OCI-LY1 (cell line): ENCODE data around the gene LRFN2.

Experiments used
- H2AFZ ChIP-seq: fragments of 200-600 bp; sonication (generic), shearing (Covaris generic); 2 replicates; pipeline ENCODE4 v1.6.0; 2014; ENCODE audit warnings: antibody characterized with exemption, mild to moderate bottlenecking, low read length
- H3F3A ChIP-seq: fragments of 200-600 bp; sonication (generic), shearing (Covaris generic); 2 replicates; pipeline ENCODE4 v1.6.0; 2014; ENCODE audit warnings: mild to moderate bottlenecking, antibody characterized with exemption, low read length, moderate library complexity; ENCODE audit not compliant: insufficient read depth
- H3K27ac ChIP-seq: fragments of 200-600 bp; sonication (generic); 2 replicates; pipeline ENCODE4 v1.5.1; 2014; ENCODE audit warnings: low read length, mixed run types, mild to moderate bottlenecking, low read depth; ENCODE audit not compliant: poor library complexity, severe bottlenecking
- H3K27me3 ChIP-seq: fragments of 200-600 bp; sonication (generic); 2 replicates; pipeline ENCODE4 v1.6.0; 2014; ENCODE audit warnings: antibody characterized with exemption, mild to moderate bottlenecking, low read length, moderate library complexity; ENCODE audit not compliant: insufficient read depth
- H3K36me3 ChIP-seq: fragments of 200-600 bp; sonication (generic); 2 replicates; pipeline ENCODE4 v1.6.1; 2014; ENCODE audit warnings: mild to moderate bottlenecking, antibody characterized with exemption, low read length, moderate library complexity, mixed read lengths; ENCODE audit not compliant: insufficient read depth
- H3K4me1 ChIP-seq: fragments of 200-600 bp; sonication (generic); 2 replicates; pipeline ENCODE4 v1.5.1; 2014; ENCODE audit warnings: mild to moderate bottlenecking, low read length, moderate library complexity; ENCODE audit not compliant: insufficient read depth, severe bottlenecking
- H3K4me2 ChIP-seq: fragments of 200-600 bp; sonication (generic), shearing (Covaris generic); 2 replicates; pipeline ENCODE4 v1.6.1; 2014; ENCODE audit warnings: low read length
- H3K4me3 ChIP-seq: fragments of 200-600 bp; sonication (generic); 2 replicates; pipeline ENCODE4 v1.5.1; 2014; ENCODE audit warnings: low read length, low read depth, mild to moderate bottlenecking, mixed read lengths; ENCODE audit not compliant: poor library complexity, severe bottlenecking
- H3K79me2 ChIP-seq: fragments of 200-600 bp; shearing (Covaris generic); 2 replicates; pipeline ENCODE4 v1.6.1; 2016; ENCODE audit warnings: mixed run types, low read length, mixed read lengths; ENCODE audit not compliant: insufficient read depth
- H3K9ac ChIP-seq: fragments of 200-600 bp; sonication (generic), shearing (Covaris generic); 2 replicates; pipeline ENCODE4 v1.6.1; 2014; ENCODE audit warnings: mild to moderate bottlenecking, low read length, mixed read lengths
- H3K9me2 ChIP-seq: fragments of 200-600 bp; sonication (generic), shearing (Covaris generic); 2 replicates; pipeline ENCODE4 v1.6.1; 2014; ENCODE audit warnings: low read depth, mild to moderate bottlenecking, low read length, mixed read lengths
- H3K9me3 ChIP-seq: fragments of 200-600 bp; shearing (Covaris generic); 2 replicates; pipeline ENCODE4 v1.6.1; 2014; ENCODE audit warnings: low read length, mixed read lengths
- H4K20me1 ChIP-seq: fragments of 200-600 bp; sonication (generic), shearing (Covaris generic); 2 replicates; pipeline ENCODE4 v1.6.0; 2016; ENCODE audit warnings: mild to moderate bottlenecking, low read length; ENCODE audit not compliant: insufficient read depth
- EZH2 ChIP-seq: fragments of 200-600 bp; sonication (generic), shearing (Covaris generic); IDR thresholded peaks from 2 replicates; pipeline ENCODE4 v1.8.0; 2017; ENCODE audit warnings: borderline replicate concordance, mixed run types, mild to moderate bottlenecking, antibody characterized with exemption, low read length, moderate library complexity, mixed read lengths
- TF ChIP-seq, protein P1 (sequence below): fragments of 200-600 bp; sonication (generic), shearing (Covaris generic); IDR thresholded peaks from 2 replicates; pipeline ENCODE4 v1.5.1; 2017; ENCODE audit warnings: mild to moderate bottlenecking, antibody characterized with exemption, low read length, moderate library complexity, mixed read lengths

The LRFN2 gene

DNA sequence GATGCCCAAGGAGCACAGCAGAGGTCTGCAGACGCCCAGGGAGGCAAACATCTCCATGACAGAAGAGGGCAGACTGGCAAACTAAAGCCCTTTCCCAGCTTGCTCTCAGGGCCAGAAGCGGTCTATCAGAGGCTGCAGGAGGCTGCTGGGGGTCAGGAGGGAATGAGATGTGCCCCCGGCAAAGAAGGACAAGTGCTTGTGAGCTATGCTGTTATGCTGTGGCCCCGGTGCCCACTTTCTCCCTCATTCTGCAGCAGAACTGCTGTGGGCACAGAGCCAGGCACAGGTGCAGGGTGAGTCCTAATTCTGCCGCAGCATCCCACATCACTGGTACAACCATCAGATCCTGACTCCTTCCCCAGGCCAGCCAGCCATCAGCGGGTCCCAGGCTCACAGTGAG lies 46.4 kb downstream of the LRFN2 start:
- Histone ChIP-seq H3K4me3 (no peak overlapping the region), H3F3A (no peaks in the 10 kb centered on the region), H3K4me2 (no peak overlapping the region), H3K9me2 (no peaks in the 10 kb centered on the region), H3K79me2 (no peaks in the 10 kb centered on the region), H3K4me1 (no peaks in the 10 kb centered on the region), H3K9me3 (no peaks in the 10 kb centered on the region), H3K27ac (no peak overlapping the region), H3K27me3 (no peaks in the 10 kb centered on the region; the same call in 1 of the 2 replicates), H3K9ac (no peak overlapping the region), H2AFZ (no peak overlapping the region), H4K20me1 (no peaks in the 10 kb centered on the region), H3K36me3 (no peaks in the 10 kb centered on the region)
- TF ChIP-seq, protein P1, sequence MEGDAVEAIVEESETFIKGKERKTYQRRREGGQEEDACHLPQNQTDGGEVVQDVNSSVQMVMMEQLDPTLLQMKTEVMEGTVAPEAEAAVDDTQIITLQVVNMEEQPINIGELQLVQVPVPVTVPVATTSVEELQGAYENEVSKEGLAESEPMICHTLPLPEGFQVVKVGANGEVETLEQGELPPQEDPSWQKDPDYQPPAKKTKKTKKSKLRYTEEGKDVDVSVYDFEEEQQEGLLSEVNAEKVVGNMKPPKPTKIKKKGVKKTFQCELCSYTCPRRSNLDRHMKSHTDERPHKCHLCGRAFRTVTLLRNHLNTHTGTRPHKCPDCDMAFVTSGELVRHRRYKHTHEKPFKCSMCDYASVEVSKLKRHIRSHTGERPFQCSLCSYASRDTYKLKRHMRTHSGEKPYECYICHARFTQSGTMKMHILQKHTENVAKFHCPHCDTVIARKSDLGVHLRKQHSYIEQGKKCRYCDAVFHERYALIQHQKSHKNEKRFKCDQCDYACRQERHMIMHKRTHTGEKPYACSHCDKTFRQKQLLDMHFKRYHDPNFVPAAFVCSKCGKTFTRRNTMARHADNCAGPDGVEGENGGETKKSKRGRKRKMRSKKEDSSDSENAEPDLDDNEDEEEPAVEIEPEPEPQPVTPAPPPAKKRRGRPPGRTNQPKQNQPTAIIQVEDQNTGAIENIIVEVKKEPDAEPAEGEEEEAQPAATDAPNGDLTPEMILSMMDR: no peak
- TF ChIP-seq EZH2: no peak

DNA sequence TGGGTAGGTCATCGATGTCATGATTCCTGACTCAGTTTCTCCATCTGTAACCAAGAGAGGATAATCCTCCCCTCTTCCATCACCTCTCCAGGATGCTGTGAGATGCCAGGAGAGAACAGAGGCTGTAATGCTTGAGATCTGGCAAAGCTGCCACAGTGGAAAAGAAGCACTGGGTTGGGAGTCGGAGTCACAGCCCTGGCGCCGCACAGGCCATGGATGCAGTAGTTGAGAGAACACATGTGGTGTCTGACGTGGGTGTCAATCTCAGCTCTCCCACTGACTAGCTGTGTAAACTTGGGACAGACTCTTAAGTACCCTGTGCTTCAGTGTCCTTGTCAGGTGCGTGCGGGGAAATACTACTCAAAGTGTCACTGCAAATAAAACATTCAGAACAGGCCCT lies 47.3 kb downstream of the LRFN2 start:
- Histone ChIP-seq H3K27me3 (no peaks in the 10 kb centered on the region; the same call in 1 of the 2 replicates), H3K79me2 (no peaks in the 10 kb centered on the region), H3K9me2 (no peaks in the 10 kb centered on the region), H3K27ac (no peak overlapping the region), H3K4me1 (no peaks in the 10 kb centered on the region), H2AFZ (no peak overlapping the region), H3F3A (no peaks in the 10 kb centered on the region), H4K20me1 (no peaks in the 10 kb centered on the region), H3K36me3 (no peaks in the 10 kb centered on the region), H3K9me3 (no peaks in the 10 kb centered on the region), H3K4me3 (no peak overlapping the region), H3K4me2 (no peak overlapping the region), H3K9ac (no peak overlapping the region)
- TF ChIP-seq EZH2: no peak
- TF ChIP-seq, protein P1: no peak

DNA sequence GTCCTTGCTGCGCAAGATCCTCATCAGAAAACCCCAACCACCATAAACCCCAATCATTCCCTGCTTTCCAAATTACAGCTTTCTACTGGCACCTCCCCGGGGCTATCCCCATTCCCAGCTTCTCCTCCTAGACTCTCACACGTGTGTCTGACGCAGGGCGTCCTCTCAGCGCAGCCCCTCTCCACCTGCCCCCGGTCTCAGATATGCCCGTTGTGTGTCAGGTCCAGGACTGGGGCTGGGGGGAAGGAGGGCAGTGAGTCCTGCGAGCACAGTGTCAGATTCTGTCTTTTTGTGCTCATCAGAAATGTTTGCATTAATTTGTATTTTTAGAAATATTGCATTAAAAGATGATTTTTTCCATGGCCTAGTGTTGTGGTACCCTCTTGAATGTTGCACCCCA lies 48.6 kb downstream of the LRFN2 start:
- Histone ChIP-seq H3K36me3 (no peaks in the 10 kb centered on the region), H2AFZ (no peak overlapping the region), H3K9me2 (no peaks in the 10 kb centered on the region), H4K20me1 (no peaks in the 10 kb centered on the region), H3K4me2 (no peak overlapping the region), H3F3A (no peaks in the 10 kb centered on the region), H3K27me3 (no peaks in the 10 kb centered on the region; the same call in 1 of the 2 replicates), H3K4me3 (no peak overlapping the region), H3K4me1 (no peaks in the 10 kb centered on the region), H3K79me2 (no peaks in the 10 kb centered on the region), H3K27ac (no peak overlapping the region), H3K9me3 (no peaks in the 10 kb centered on the region), H3K9ac (no peak overlapping the region)
- TF ChIP-seq, protein P1: no peak
- no peak for TF ChIP-seq EZH2
